ENCODE data around the gene IFIT1B.

DNA sequence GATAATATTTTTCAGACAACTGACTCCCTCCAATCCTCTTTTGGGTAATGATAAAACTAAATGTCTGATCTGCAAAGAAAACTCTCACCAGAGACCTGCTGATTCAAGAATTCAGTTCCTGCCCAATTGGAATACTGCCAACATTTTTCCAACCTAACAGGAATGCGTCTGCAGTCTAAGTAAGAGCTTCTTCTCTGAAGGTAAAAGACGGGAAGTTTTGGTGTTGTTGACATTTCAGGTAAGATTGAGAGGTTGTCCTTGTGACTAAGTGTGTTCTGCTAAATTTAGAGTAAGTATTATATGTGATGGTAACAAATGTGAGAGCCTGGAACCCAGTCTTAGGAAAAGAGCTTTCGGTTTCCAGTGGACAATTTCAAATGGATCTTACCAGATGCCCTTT is 54.1 kb downstream of the IFIT1B start:
- TF ChIP-seq ZBTB20 (tag by site-specific recombination; IDR thresholded peaks at IDR 0.05), result no peak
- TF ChIP-seq RBAK (tag by site-specific recombination; IDR thresholded peaks at IDR 0.05), result no peak
- no peak for TF ChIP-seq ZNF791 (tag by site-specific recombination; IDR thresholded peaks at IDR 0.05)
- no peak for TF ChIP-seq ZSCAN30 (tag by site-specific recombination; IDR thresholded peaks at IDR 0.05)
- TF ChIP-seq, protein P1, sequence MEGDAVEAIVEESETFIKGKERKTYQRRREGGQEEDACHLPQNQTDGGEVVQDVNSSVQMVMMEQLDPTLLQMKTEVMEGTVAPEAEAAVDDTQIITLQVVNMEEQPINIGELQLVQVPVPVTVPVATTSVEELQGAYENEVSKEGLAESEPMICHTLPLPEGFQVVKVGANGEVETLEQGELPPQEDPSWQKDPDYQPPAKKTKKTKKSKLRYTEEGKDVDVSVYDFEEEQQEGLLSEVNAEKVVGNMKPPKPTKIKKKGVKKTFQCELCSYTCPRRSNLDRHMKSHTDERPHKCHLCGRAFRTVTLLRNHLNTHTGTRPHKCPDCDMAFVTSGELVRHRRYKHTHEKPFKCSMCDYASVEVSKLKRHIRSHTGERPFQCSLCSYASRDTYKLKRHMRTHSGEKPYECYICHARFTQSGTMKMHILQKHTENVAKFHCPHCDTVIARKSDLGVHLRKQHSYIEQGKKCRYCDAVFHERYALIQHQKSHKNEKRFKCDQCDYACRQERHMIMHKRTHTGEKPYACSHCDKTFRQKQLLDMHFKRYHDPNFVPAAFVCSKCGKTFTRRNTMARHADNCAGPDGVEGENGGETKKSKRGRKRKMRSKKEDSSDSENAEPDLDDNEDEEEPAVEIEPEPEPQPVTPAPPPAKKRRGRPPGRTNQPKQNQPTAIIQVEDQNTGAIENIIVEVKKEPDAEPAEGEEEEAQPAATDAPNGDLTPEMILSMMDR (tag by site-specific recombination; IDR thresholded peaks at IDR 0.05), result no peak
- TF ChIP-seq, protein P2, sequence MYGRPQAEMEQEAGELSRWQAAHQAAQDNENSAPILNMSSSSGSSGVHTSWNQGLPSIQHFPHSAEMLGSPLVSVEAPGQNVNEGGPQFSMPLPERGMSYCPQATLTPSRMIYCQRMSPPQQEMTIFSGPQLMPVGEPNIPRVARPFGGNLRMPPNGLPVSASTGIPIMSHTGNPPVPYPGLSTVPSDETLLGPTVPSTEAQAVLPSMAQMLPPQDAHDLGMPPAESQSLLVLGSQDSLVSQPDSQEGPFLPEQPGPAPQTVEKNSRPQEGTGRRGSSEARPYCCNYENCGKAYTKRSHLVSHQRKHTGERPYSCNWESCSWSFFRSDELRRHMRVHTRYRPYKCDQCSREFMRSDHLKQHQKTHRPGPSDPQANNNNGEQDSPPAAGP (tag by site-specific recombination; IDR thresholded peaks at IDR 0.05), result no peak
- TF ChIP-seq ZNF324 (tag by site-specific recombination; IDR thresholded peaks at IDR 0.05), result no peak
